DOHH2 (cell line): ENCODE results near the gene DCAF8.

Experiments used
- H3F3A ChIP-seq: fragments of 200-600 bp; sonication (generic), shearing (Covaris generic); 2 replicates; pipeline ENCODE4 v1.6.0; 2016; ENCODE audit warnings: antibody characterized with exemption, mild to moderate bottlenecking; ENCODE audit not compliant: control insufficient read depth, insufficient read depth
- H3K27ac ChIP-seq: fragments of 200-600 bp; sonication (generic); 2 replicates; pipeline ENCODE4 v1.5.1; 2014; ENCODE audit warnings: low read depth, mild to moderate bottlenecking, low read length, moderate library complexity
- H3K27me3 ChIP-seq: fragments of 200-600 bp; sonication (generic); 2 replicates; pipeline ENCODE4 v1.6.1; 2014; ENCODE audit warnings: mild to moderate bottlenecking, low read length, mixed read lengths; ENCODE audit not compliant: control insufficient read depth
- H3K36me3 ChIP-seq: fragments of 200-600 bp; sonication (generic); 2 replicates; pipeline ENCODE4 v1.6.1; 2014; ENCODE audit warnings: mild to moderate bottlenecking, low read length, moderate library complexity, mixed read lengths; ENCODE audit not compliant: control insufficient read depth
- H3K4me1 ChIP-seq: fragments of 200-600 bp; sonication (generic); 2 replicates; pipeline ENCODE4 v1.6.1; 2014; ENCODE audit warnings: mild to moderate bottlenecking, low read length, mixed read lengths; ENCODE audit not compliant: control insufficient read depth
- H3K4me2 ChIP-seq: fragments of 200-600 bp; sonication (generic); 2 replicates; pipeline ENCODE4 v1.6.0; 2014; ENCODE audit warnings: mild to moderate bottlenecking, low read length, moderate library complexity
- H3K4me3 ChIP-seq: fragments of 200-600 bp; sonication (generic); 2 replicates; pipeline ENCODE4 v1.5.1; 2014; ENCODE audit warnings: mild to moderate bottlenecking, low read length, mixed read lengths
- H3K79me2 ChIP-seq: fragments of 200-600 bp; sonication (generic); 2 replicates; pipeline ENCODE4 v1.6.1; 2014; ENCODE audit warnings: mild to moderate bottlenecking, low read length, mixed read lengths; ENCODE audit not compliant: control insufficient read depth
- H3K9me2 ChIP-seq: fragments of 200-600 bp; sonication (generic); replicated peaks from 2 replicates; pipeline ENCODE4 v1.6.1; 2014; ENCODE audit warnings: mild to moderate bottlenecking, low read length, mixed read lengths; ENCODE audit not compliant: control insufficient read depth
- H3K9me3 ChIP-seq: fragments of 200-600 bp; sonication (generic); 2 replicates; pipeline ENCODE4 v1.6.1; 2014; ENCODE audit warnings: antibody characterized with exemption, low read length, mixed read lengths; ENCODE audit not compliant: control insufficient read depth, insufficient read depth
- H4K20me1 ChIP-seq: fragments of 200-600 bp; sonication (generic); 2 replicates; pipeline ENCODE4 v1.6.0; 2014; ENCODE audit warnings: low read depth, mild to moderate bottlenecking, antibody characterized with exemption, low read length, moderate library complexity; ENCODE audit not compliant: control insufficient read depth, insufficient read depth
- CTCF ChIP-seq: fragments of 200-600 bp; sonication (generic); IDR thresholded peaks from one replicate; pipeline ENCODE4 v1.5.1; 2014; ENCODE audit warnings: antibody characterized with exemption, mild to moderate bottlenecking, low read depth, low read length; ENCODE audit not compliant: poor library complexity, severe bottlenecking
- EZH2phosphoT487 ChIP-seq: fragments of 200-600 bp; sonication (generic); IDR thresholded peaks from 2 replicates; pipeline ENCODE4 v1.6.1; 2017; ENCODE audit warnings: borderline replicate concordance, mild to moderate bottlenecking, antibody characterized with exemption, low read length, moderate library complexity, mixed read lengths

The DCAF8 gene

GRCh38 chr1:160187407-160187806, 74.9 kb downstream of the DCAF8 start:
- no peak overlapping the region for H3K4me2 ChIP-seq
- no peaks in the 10 kb centered on the region for H3K79me2 ChIP-seq
- no peaks in the 10 kb centered on the region; the same call in 1 of the 2 replicates for H3K27me3 ChIP-seq
- no peaks in the 10 kb centered on the region for H3K4me1 ChIP-seq
- no peak for TF ChIP-seq CTCF
- no peak for TF ChIP-seq EZH2phosphoT487
- no peaks in the 10 kb centered on the region for H4K20me1 ChIP-seq
- H3K9me2 ChIP-seq, result no peaks in the 10 kb centered on the region
- no peak overlapping the region for H3K4me3 ChIP-seq
- no peaks in the 10 kb centered on the region for H3F3A ChIP-seq
- no peak overlapping the region for H3K27ac ChIP-seq
- H3K9me3 ChIP-seq, result no peaks in the 10 kb centered on the region
- H3K36me3 ChIP-seq, result no peaks in the 10 kb centered on the region

GRCh38 chr1:160186729-160187128, 75.6 kb downstream of the DCAF8 start:
- Histone ChIP-seq H3K4me2 (no peak overlapping the region), H3K9me2 (no peaks in the 10 kb centered on the region), H3K27me3 (no peaks in the 10 kb centered on the region; the same call in 1 of the 2 replicates), H3K79me2 (no peaks in the 10 kb centered on the region), H3K9me3 (no peaks in the 10 kb centered on the region), H3K36me3 (no peaks in the 10 kb centered on the region), H3K4me3 (no peak overlapping the region), H4K20me1 (no peaks in the 10 kb centered on the region), H3K4me1 (no peaks in the 10 kb centered on the region), H3F3A (no peaks in the 10 kb centered on the region), H3K27ac (no peak overlapping the region)
- TF ChIP-seq EZH2phosphoT487 (no peak), CTCF (no peak)

GRCh38 chr1:160186246-160186645, 76.1 kb downstream of the DCAF8 start:
- H3K4me1 ChIP-seq, result no peaks in the 10 kb centered on the region
- H3K27ac ChIP-seq, result no peak overlapping the region
- no peaks in the 10 kb centered on the region; the same call in 1 of the 2 replicates for H3K27me3 ChIP-seq
- no peaks in the 10 kb centered on the region for H4K20me1 ChIP-seq
- H3K4me3 ChIP-seq, result no peak overlapping the region
- H3K4me2 ChIP-seq, result no peak overlapping the region
- H3K36me3 ChIP-seq, result no peaks in the 10 kb centered on the region
- no peaks in the 10 kb centered on the region for H3F3A ChIP-seq
- H3K9me3 ChIP-seq, result no peaks in the 10 kb centered on the region
- no peaks in the 10 kb centered on the region for H3K79me2 ChIP-seq
- H3K9me2 ChIP-seq, result no peaks in the 10 kb centered on the region
- TF ChIP-seq EZH2phosphoT487 (no peak), CTCF (no peak)
